Endothelial cell (in vitro differentiated cells): Measurements from ENCODE around the gene COL13A1. TPM values are rescaled to one million over a fixed set of nuclear protein-coding genes. Genes with fewer than 3 reads are reported as not detected.
A peak's percentile ranks its signal among the peaks of the same experiment; 100 is the strongest.

Experiments
- DNase-seq: peaks from one replicate; pipeline ENCODE4 v3.0.0; 2021; ENCODE audit warnings: low spot score
- H3K27ac Mint-ChIP-seq: one replicate; pipeline ENCODE4 v1.8.0; 2021; ENCODE audit warnings: mixed read lengths, inconsistent platforms; ENCODE audit not compliant: unreplicated experiment
- H3K27me3 Mint-ChIP-seq: one replicate; pipeline ENCODE4 v1.8.0; 2021; ENCODE audit warnings: mild to moderate bottlenecking, moderate library complexity, mixed read lengths, inconsistent platforms; ENCODE audit not compliant: unreplicated experiment
- H3K36me3 Mint-ChIP-seq: one replicate; pipeline ENCODE4 v1.8.0; 2021; ENCODE audit warnings: mild to moderate bottlenecking, low read depth, mixed read lengths, inconsistent platforms; ENCODE audit not compliant: unreplicated experiment
- H3K4me1 Mint-ChIP-seq: one replicate; pipeline ENCODE4 v1.8.0; 2021; ENCODE audit warnings: mild to moderate bottlenecking, mixed read lengths, inconsistent platforms; ENCODE audit not compliant: unreplicated experiment
- H3K4me3 Mint-ChIP-seq: one replicate; pipeline ENCODE4 v1.8.0; 2021; ENCODE audit warnings: mild to moderate bottlenecking, mixed read lengths, inconsistent platforms; ENCODE audit not compliant: unreplicated experiment
- H3K9me3 Mint-ChIP-seq: one replicate; pipeline ENCODE4 v1.8.0; 2021; ENCODE audit warnings: mixed read lengths, inconsistent platforms; ENCODE audit not compliant: unreplicated experiment
- total RNA-seq: library from RNA; stranded (reverse); fragmentation: NEBNext Ultra II Directional; extraction: Animal tissue kit (Norgen Biotek cat#: 25700); gene quantifications from one replicate; pipeline ENCODE4 v1.2.1, GENCODE V29; 2021; ENCODE audit not compliant: unreplicated experiment
- TF ChIP-seq, protein P1 (sequence below): fragments of 200-600 bp; sonication (generic); IDR thresholded peaks from one replicate; pipeline ENCODE4 v1.5.0; 2021; ENCODE audit warnings: antibody characterized with exemption; ENCODE audit not compliant: unreplicated experiment

Gene COL13A1
- total RNA-seq, 1 donor from 2014 or later: 22.6 TPM

DNA sequence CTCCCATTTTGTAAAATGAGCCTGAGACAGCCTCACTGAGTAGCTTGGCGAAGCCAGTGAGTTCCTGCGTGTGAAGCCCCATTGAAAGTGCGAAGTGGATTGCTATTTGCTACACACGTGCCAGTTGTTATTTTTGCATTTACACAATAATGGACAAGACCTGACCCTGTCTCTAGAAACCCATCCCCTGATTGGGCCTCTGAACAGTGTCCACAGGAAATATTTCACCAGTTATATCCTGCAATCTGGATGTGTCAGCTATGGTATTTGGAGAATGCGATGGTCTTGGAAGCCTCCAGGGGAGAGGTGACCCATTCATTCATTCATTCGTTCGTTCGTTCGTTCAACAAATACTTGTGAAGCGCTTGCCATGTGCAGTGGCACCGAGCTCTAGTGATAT, 37.1 kb downstream of the COL13A1 start:
- Mint-ChIP-seq H3K27ac (no peak overlapping the region), H3K4me1 (peaks cover 30% of the 10 kb centered on the region), H3K9me3 (no peaks in the 10 kb centered on the region), H3K27me3 (peaks cover 10% of the 10 kb centered on the region), H3K36me3 (peaks cover 9% of the 10 kb centered on the region), H3K4me3 (no peak overlapping the region)
- DNase-seq: no peak
- TF ChIP-seq, protein P1, sequence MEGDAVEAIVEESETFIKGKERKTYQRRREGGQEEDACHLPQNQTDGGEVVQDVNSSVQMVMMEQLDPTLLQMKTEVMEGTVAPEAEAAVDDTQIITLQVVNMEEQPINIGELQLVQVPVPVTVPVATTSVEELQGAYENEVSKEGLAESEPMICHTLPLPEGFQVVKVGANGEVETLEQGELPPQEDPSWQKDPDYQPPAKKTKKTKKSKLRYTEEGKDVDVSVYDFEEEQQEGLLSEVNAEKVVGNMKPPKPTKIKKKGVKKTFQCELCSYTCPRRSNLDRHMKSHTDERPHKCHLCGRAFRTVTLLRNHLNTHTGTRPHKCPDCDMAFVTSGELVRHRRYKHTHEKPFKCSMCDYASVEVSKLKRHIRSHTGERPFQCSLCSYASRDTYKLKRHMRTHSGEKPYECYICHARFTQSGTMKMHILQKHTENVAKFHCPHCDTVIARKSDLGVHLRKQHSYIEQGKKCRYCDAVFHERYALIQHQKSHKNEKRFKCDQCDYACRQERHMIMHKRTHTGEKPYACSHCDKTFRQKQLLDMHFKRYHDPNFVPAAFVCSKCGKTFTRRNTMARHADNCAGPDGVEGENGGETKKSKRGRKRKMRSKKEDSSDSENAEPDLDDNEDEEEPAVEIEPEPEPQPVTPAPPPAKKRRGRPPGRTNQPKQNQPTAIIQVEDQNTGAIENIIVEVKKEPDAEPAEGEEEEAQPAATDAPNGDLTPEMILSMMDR: no peak

DNA sequence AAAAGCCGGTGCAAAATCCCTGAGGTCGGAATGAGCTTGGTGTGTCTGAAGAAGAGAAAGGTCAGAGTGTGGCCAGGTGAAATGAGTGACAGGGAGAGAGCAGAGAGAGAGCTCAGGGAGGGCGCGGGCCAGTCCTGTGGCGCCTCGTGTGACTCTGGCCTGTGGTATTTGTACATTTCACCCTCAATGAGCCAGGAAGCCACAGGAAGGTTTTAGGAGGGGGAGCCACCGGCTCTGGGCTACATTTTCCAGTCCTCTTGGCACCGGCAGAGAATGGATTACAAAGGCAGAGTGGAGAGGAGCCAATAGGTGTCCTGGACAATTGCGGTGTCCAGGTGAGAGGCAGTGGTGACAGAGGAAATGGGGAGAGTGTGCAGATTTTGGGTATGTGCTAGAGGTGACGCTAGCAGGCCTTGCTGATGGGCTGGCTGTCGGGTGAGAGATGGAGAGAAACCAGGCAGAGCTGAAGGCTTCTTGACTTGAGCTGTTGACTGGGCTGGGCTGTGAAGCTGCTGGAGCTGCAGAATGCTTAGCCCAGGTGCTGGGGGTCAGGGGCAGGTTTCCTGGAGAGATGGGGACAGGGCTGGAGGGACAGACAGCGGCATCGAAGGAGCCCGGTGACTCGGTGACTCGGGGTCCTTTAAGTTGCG, 38.1 kb downstream of the COL13A1 start:
- H3K36me3 Mint-ChIP-seq: peaks cover 9% of the 10 kb centered on the region
- TF ChIP-seq, protein P1: no peak
- H3K27me3 Mint-ChIP-seq: peaks cover 5% of the 10 kb centered on the region
- peak overlapping the region; percentile 56 for H3K4me3 Mint-ChIP-seq
- no peaks in the 10 kb centered on the region for H3K9me3 Mint-ChIP-seq
- no peak for DNase-seq
- peaks cover 28% of the 10 kb centered on the region for H3K4me1 Mint-ChIP-seq
- H3K27ac Mint-ChIP-seq: no peak overlapping the region

DNA sequence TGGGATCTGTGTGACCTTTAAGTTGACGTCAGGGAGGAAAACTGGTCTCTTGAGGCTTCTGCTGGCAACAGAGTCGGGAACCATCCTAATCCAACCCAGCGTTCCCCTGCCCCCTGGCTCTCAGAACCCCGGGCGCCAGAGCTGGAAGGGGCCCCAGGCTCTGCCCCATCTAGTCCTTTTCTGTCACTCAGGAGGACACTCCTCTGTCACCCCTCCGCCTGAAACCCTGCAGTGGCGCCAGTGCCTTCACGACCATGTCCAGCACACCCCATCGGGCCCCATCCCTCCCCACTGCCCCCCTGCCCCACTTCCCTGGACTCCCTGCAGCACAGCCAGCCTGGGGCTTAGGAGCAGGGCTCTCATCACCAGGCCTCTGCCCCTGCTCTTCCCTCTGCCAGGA, 39.1 kb downstream of the COL13A1 start:
- TF ChIP-seq, protein P1: no peak
- no peak overlapping the region for H3K27ac Mint-ChIP-seq
- DNase-seq: no peak
- H3K4me3 Mint-ChIP-seq: no peak overlapping the region
- H3K9me3 Mint-ChIP-seq: no peaks in the 10 kb centered on the region
- H3K4me1 Mint-ChIP-seq: peaks cover 25% of the 10 kb centered on the region
- peaks cover 10% of the 10 kb centered on the region for H3K27me3 Mint-ChIP-seq
- H3K36me3 Mint-ChIP-seq: peaks cover 8% of the 10 kb centered on the region

DNA sequence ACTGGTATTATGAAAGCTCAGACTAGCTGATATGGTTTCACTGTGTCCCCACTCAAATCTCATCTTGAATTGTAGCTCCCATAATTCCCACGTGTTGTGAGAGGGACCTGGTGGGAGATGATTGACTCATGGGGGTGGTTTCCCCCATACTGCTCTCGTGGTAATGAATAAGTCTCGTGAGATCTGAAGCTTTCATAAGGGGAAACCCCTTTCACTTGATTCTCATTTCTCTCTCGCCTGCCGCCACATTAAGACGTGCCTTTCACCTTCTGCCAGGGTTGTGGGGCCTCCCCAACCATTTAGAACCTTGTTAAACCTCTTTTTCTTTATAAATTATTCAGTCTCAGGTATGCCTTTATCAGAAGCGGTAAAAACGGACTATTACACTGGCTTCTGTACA, 40.3 kb downstream of the COL13A1 start:
- H3K27ac Mint-ChIP-seq: no peak overlapping the region
- peaks cover 32% of the 10 kb centered on the region for H3K4me1 Mint-ChIP-seq
- H3K9me3 Mint-ChIP-seq: no peaks in the 10 kb centered on the region
- no peak overlapping the region for H3K4me3 Mint-ChIP-seq
- TF ChIP-seq, protein P1: no peak
- H3K36me3 Mint-ChIP-seq: peaks cover 6% of the 10 kb centered on the region
- peaks cover 8% of the 10 kb centered on the region for H3K27me3 Mint-ChIP-seq
- DNase-seq: no peak

DNA sequence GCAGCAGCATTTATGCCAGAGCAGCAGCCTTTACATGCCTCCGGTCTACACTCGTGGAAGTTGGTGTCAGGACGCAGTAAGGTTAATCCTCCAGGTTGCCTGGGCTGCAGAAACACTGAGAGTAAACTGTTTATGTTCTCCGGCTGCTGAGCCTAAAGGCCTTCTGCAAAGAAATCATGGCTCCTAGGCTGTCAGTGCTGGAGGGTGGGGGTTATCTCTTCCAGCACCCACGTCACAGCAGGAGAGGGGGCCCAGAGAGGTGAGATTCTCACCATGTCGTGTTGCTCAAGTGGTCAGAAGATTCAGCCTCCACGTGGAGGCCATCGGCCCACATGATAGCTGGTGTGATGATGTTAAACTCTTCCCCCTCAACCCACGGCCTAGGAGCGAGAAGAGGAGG, 41.2 kb downstream of the COL13A1 start:
- TF ChIP-seq, protein P1: no peak
- DNase-seq: no peak
- Mint-ChIP-seq H3K36me3 (peaks cover 6% of the 10 kb centered on the region), H3K27ac (no peak overlapping the region), H3K4me1 (peaks cover 41% of the 10 kb centered on the region), H3K4me3 (no peak overlapping the region), H3K27me3 (peaks cover 8% of the 10 kb centered on the region), H3K9me3 (no peaks in the 10 kb centered on the region)
